ENCODE data around the gene LHFPL3.

DNA sequence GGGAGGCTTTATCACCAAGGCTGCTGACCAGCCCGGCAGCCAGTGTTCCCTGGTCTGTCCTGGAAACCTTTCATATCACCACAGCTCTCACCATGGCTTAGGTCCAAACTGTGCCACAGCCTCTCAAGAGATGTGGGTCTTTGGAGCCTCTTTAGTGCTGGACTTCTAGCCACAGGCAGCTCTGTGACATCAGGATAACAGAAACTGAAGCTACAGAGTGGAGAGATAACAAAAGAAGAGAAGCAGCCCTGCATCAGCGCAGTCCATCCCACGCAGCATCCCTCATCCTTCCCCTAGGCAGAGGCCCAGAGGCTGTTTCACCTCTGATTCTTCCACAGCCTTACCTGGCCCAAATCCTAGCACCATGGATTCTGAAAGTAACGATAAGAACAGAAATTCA lies 497.7 kb downstream of the LHFPL3 start:
- TF ChIP-seq EZH2 (IDR thresholded peaks at IDR 0.05; ENCODE audit: low read length, missing control alignments) = no peak
- TF ChIP-seq, protein P1, sequence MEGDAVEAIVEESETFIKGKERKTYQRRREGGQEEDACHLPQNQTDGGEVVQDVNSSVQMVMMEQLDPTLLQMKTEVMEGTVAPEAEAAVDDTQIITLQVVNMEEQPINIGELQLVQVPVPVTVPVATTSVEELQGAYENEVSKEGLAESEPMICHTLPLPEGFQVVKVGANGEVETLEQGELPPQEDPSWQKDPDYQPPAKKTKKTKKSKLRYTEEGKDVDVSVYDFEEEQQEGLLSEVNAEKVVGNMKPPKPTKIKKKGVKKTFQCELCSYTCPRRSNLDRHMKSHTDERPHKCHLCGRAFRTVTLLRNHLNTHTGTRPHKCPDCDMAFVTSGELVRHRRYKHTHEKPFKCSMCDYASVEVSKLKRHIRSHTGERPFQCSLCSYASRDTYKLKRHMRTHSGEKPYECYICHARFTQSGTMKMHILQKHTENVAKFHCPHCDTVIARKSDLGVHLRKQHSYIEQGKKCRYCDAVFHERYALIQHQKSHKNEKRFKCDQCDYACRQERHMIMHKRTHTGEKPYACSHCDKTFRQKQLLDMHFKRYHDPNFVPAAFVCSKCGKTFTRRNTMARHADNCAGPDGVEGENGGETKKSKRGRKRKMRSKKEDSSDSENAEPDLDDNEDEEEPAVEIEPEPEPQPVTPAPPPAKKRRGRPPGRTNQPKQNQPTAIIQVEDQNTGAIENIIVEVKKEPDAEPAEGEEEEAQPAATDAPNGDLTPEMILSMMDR (conservative IDR thresholded peaks at IDR 0.05 in 1 of 2, IDR thresholded peaks at IDR 0.05 in 1 of 2; ENCODE audit: low read depth in 1 of 2, low read length in 2 of 2) = no peak

Data from fibroblast of lung (primary cell).